Mammary epithelial cell (primary cell): ENCODE data around the gene SERPINF2.

Experiments used
- CTCF ChIP-seq, 2 donors: IDR thresholded peaks in 1 of 2; conservative IDR thresholded peaks in 1 of 2; 2 replicates each; pipeline ENCODE4 v1.5.1; 2011 to 2012; ENCODE audit warnings: inconsistent platforms in 2 of 2, low read length in 2 of 2, mild to moderate bottlenecking in 2 of 2, control low read depth in 1 of 2, low read depth in 1 of 2; ENCODE audit not compliant: insufficient read depth in 1 of 2; ENCODE audit errors: extremely low read depth in 1 of 2
- EZH2 ChIP-seq: IDR thresholded peaks from 2 replicates; pipeline ENCODE4 v1.6.1; 2012; ENCODE audit warnings: low read length, inconsistent platforms, borderline replicate concordance

GRCh38 chr17:1735834-1736347, 6.8 kb upstream of the SERPINF2 start:
- TF ChIP-seq EZH2, result no peak
- no peak for TF ChIP-seq CTCF (conservative IDR thresholded peaks at IDR 0.05 in 1 of 2, IDR thresholded peaks at IDR 0.05 in 1 of 2; ENCODE audit: extremely low read depth in 1 of 2, insufficient read depth in 1 of 2, low read depth in 1 of 2, low read length in 2 of 2)
